T-helper 1 cell (primary cell): Measurements from ENCODE around the gene SLC52A1.
"Not testable (repeated sequence)": the region's sequence is repeated elsewhere in the genome, so short reads cannot be mapped to it uniquely, and the experiment has no call there.

Experiments
- DNase-seq, 5 donors: peaks; one replicate each; pipeline ENCODE4 v3.0.0-alpha.2; 2012 to 2020

The SLC52A1 gene

GRCh38 chr17:5030168-5030567, 5.1 kb downstream of the SLC52A1 start:
- DNase-seq, result not testable (repeated sequence)

GRCh38 chr17:5027916-5028315, 7.3 kb downstream of the SLC52A1 start:
- DNase-seq, result no peak

GRCh38 chr17:5027299-5027698, 7.9 kb downstream of the SLC52A1 start:
- DNase-seq, result no peak

GRCh38 chr17:5024604-5025003, 10.6 kb downstream of the SLC52A1 start:
- no peak for DNase-seq

GRCh38 chr17:5023588-5024147, 11.6 kb downstream of the SLC52A1 start:
- no peak for DNase-seq

- DNase-seq, result no peak
Observed at GRCh38 chr17:5022171-5022711, 13.0 kb downstream of the SLC52A1 start.

- no peak for DNase-seq
Observed at GRCh38 chr17:5020502-5021023, 14.7 kb downstream of the SLC52A1 start.

- DNase-seq, result peak in 1 of 5 donors; percentile 47
Observed at GRCh38 chr17:5019475-5019956, 15.7 kb downstream of the SLC52A1 start.

GRCh38 chr17:5014357-5014756, 20.9 kb downstream of the SLC52A1 start:
- DNase-seq, result no peak

GRCh38 chr17:5011928-5012327, 23.3 kb downstream of the SLC52A1 start:
- DNase-seq, result peak in 1 of 5 donors; percentile 70

- DNase-seq, result no peak
Observed at GRCh38 chr17:5003214-5003867, 31.9 kb downstream of the SLC52A1 start.

GRCh38 chr17:5002121-5002788, 33.0 kb downstream of the SLC52A1 start:
- DNase-seq, result no peak

- no peak for DNase-seq
Observed at GRCh38 chr17:5000237-5000639, 35.0 kb downstream of the SLC52A1 start.

- DNase-seq, result no peak
Observed at GRCh38 chr17:4999430-5000093, 35.7 kb downstream of the SLC52A1 start.

GRCh38 chr17:4998732-4999429, 36.3 kb downstream of the SLC52A1 start:
- no peak for DNase-seq

GRCh38 chr17:4998027-4998731, 37.0 kb downstream of the SLC52A1 start:
- peak in 1 of 5 donors; percentile 26 for DNase-seq

- peak; percentile 80 to 90 (median 86) for DNase-seq
Observed at GRCh38 chr17:4997302-4998026, 37.8 kb downstream of the SLC52A1 start, which contains the start of the genes INCA1 and KIF1C. INCA1 (minus strand) TSS chr17:4997522; CDS start chr17:4994437, 3,085 bp downstream. KIF1C (plus strand) TSS chr17:4997950; CDS start chr17:5000247, 2,297 bp downstream.

GRCh38 chr17:4994081-4994595, 41.1 kb downstream of the SLC52A1 start:
- no peak for DNase-seq

GRCh38 chr17:4987767-4988567, 47.3 kb downstream of the SLC52A1 start:
- no peak for DNase-seq
